A673 (cell line): Measurements from ENCODE around the gene SNAPC2.

Experiments
- CTCF ChIP-seq: fragments of 300-800, 200-600 bp; sonication (generic); conservative IDR thresholded peaks from 2 replicates; pipeline ENCODE4 v1.5.1; 2017; ENCODE audit warnings: low read depth, mild to moderate bottlenecking, antibody characterized with exemption, low read length, moderate library complexity, mixed read lengths
- EZH2 ChIP-seq: fragments of 200-600 bp; sonication (generic); IDR thresholded peaks from 2 replicates; pipeline ENCODE4 v1.6.1; 2017; ENCODE audit warnings: borderline replicate concordance, low read depth, mild to moderate bottlenecking, mixed read lengths, antibody characterized with exemption, low read length; ENCODE audit not compliant: poor library complexity, severe bottlenecking

GRCh38 chr19:7907122-7907521, 13.0 kb upstream of the SNAPC2 start:
- TF ChIP-seq CTCF (no peak), EZH2 (no peak)
